Endodermal cell (in vitro differentiated cells): ENCODE results near the gene ENPP4. TPM values are rescaled to one million over a fixed set of nuclear protein-coding genes. Genes with fewer than 3 reads are reported as not detected.

Source experiments
- DNase-seq: peaks from one replicate; pipeline ENCODE4 v3.0.0-alpha.2; 2017
- H3K27ac ChIP-seq: 2 replicates; pipeline ENCODE4 v1.5.1; 2013; ENCODE audit warnings: mild to moderate bottlenecking, low read depth, low read length, moderate library complexity
- H3K27me3 ChIP-seq: 2 replicates; pipeline ENCODE4 v1.6.1; 2013; ENCODE audit warnings: mild to moderate bottlenecking, low read length, moderate library complexity; ENCODE audit not compliant: insufficient read depth, control insufficient read depth, poor library complexity, severe bottlenecking
- H3K36me3 ChIP-seq: 2 replicates; pipeline ENCODE4 v1.7.0; 2013; ENCODE audit warnings: mild to moderate bottlenecking, low read length, moderate library complexity; ENCODE audit not compliant: control insufficient read depth, insufficient read depth
- H3K4me1 ChIP-seq: one replicate; pipeline ENCODE4 v1.7.0; 2013; ENCODE audit warnings: low read length; ENCODE audit not compliant: control insufficient read depth, insufficient read depth
- H3K4me3 ChIP-seq: 2 replicates; pipeline ENCODE4 v1.5.1; 2013; ENCODE audit warnings: mild to moderate bottlenecking, low read length, moderate library complexity
- H3K9ac ChIP-seq: 2 replicates; pipeline ENCODE4 v1.6.1; 2013; ENCODE audit warnings: mild to moderate bottlenecking, low read length, moderate library complexity; ENCODE audit not compliant: poor library complexity, severe bottlenecking; ENCODE audit errors: extremely low read depth
- H3K9me3 ChIP-seq: 2 replicates; pipeline ENCODE4 v1.6.1; 2013; ENCODE audit warnings: mild to moderate bottlenecking, low read length, moderate library complexity; ENCODE audit not compliant: control insufficient read depth
- H3K27ac Mint-ChIP-seq: 2 replicates; pipeline ENCODE4 v1.8.0; 2020; ENCODE audit warnings: mixed read lengths
- H3K27me3 Mint-ChIP-seq: 2 replicates; pipeline ENCODE4 v1.8.0; 2021; ENCODE audit warnings: mild to moderate bottlenecking, mixed read lengths; ENCODE audit not compliant: insufficient read depth
- H3K36me3 Mint-ChIP-seq: 2 replicates; pipeline ENCODE4 v1.8.0; 2020; ENCODE audit warnings: low read depth, mixed read lengths
- H3K4me1 Mint-ChIP-seq: 2 replicates; pipeline ENCODE4 v1.8.0; 2020; ENCODE audit warnings: mixed read lengths
- H3K4me3 Mint-ChIP-seq: 2 replicates; pipeline ENCODE4 v1.8.0; 2020; ENCODE audit warnings: mild to moderate bottlenecking, moderate library complexity, mixed read lengths
- H3K9me3 Mint-ChIP-seq: 2 replicates; pipeline ENCODE4 v1.8.0; 2020; ENCODE audit warnings: mild to moderate bottlenecking, mixed read lengths
- WGBS, 2 experiments: methylation state at CpG; one replicate each; pipeline versions ENCODE4 v1.1.5 to v1.1.7; 2013; ENCODE audit warnings: missing lambda C conversion rate in 2 of 2, mixed read lengths in 1 of 2; ENCODE audit not compliant: insufficient coverage in 1 of 2, insufficient read length in 1 of 2; 5-methylcytosine and 5-hydroxymethylcytosine counted together
- total RNA-seq, 2 donors: library from RNA; stranded (reverse); fragmentation: NEBNext Ultra II Directional in 1 of 2; extraction: Animal tissue kit (Norgen Biotek cat#: 25700) in 1 of 2; gene quantifications; 2 replicates in 1 of 2; 3 replicates in 1 of 2; pipeline ENCODE4 v1.2.1, GENCODE V29; 2021
- TF ChIP-seq, protein P1 (sequence below): fragments of 200-600 bp; sonication (generic); conservative IDR thresholded peaks from 2 replicates; pipeline ENCODE4 v1.5.0; 2021; ENCODE audit warnings: antibody characterized with exemption, mild to moderate bottlenecking

Gene ENPP4
- total RNA-seq, 2 donors from 2014 or later = 3.5 to 7.2 TPM

DNA sequence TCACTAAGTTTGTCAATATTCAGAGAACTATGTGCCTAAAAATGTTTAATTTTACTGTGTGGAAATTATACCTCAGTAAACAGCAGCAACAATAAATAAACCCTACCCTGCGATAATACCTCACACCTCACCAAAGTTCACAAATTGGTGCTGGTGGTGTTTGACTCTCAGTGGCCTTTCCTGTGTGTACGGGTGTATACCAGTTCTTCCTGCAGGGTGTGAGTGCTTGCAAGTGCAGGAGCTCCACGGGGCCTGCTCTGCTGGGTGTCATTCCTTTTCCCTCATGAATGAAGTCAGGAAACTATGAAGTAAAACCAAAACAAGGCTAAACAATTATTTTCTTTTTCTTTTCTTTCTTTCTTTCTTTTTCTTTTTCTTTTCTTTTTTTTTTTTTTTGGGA is 45.1 kb downstream of the ENPP4 start:
- no peaks in the 10 kb centered on the region for H3K36me3 ChIP-seq
- H3K9ac ChIP-seq = no peak overlapping the region
- Mint-ChIP-seq H3K27ac (no peak overlapping the region), H3K36me3 (no peaks in the 10 kb centered on the region), H3K9me3 (no peaks in the 10 kb centered on the region), H3K27me3 (peaks cover 6% of the 10 kb centered on the region), H3K4me1 (peaks cover 7% of the 10 kb centered on the region), H3K4me3 (no peak overlapping the region)
- no peak overlapping the region for H3K4me3 ChIP-seq
- TF ChIP-seq, protein P1, sequence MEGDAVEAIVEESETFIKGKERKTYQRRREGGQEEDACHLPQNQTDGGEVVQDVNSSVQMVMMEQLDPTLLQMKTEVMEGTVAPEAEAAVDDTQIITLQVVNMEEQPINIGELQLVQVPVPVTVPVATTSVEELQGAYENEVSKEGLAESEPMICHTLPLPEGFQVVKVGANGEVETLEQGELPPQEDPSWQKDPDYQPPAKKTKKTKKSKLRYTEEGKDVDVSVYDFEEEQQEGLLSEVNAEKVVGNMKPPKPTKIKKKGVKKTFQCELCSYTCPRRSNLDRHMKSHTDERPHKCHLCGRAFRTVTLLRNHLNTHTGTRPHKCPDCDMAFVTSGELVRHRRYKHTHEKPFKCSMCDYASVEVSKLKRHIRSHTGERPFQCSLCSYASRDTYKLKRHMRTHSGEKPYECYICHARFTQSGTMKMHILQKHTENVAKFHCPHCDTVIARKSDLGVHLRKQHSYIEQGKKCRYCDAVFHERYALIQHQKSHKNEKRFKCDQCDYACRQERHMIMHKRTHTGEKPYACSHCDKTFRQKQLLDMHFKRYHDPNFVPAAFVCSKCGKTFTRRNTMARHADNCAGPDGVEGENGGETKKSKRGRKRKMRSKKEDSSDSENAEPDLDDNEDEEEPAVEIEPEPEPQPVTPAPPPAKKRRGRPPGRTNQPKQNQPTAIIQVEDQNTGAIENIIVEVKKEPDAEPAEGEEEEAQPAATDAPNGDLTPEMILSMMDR = no peak
- WGBS, 2 experiments = 40 to 80% methylated on average over 2 to 3 of the region's 3 CpGs
- no peaks in the 10 kb centered on the region for H3K4me1 ChIP-seq
- no peaks in the 10 kb centered on the region for H3K9me3 ChIP-seq
- no peak overlapping the region for H3K27ac ChIP-seq
- peaks cover 9% of the 10 kb centered on the region for H3K27me3 ChIP-seq
- DNase-seq = no peak

- no peaks in the 10 kb centered on the region for H3K9me3 ChIP-seq
- 95% methylated on average over 4 of the region's 4 CpGs; no CpG with 5 or more reads in 1 of the 2 experiments for WGBS, 2 experiments
- H3K36me3 Mint-ChIP-seq = no peaks in the 10 kb centered on the region
- H3K27ac ChIP-seq = no peak overlapping the region
- H3K9ac ChIP-seq = no peak overlapping the region
- TF ChIP-seq, protein P1 = no peak
- H3K4me1 ChIP-seq = no peaks in the 10 kb centered on the region
- H3K4me1 Mint-ChIP-seq = peaks cover 4% of the 10 kb centered on the region
- H3K36me3 ChIP-seq = no peaks in the 10 kb centered on the region
- no peak overlapping the region for H3K27ac Mint-ChIP-seq
- H3K27me3 Mint-ChIP-seq = peaks cover 6% of the 10 kb centered on the region
- no peak overlapping the region for H3K4me3 ChIP-seq
- H3K9me3 Mint-ChIP-seq = no peaks in the 10 kb centered on the region
- no peak for DNase-seq
- H3K27me3 ChIP-seq = peaks cover 9% of the 10 kb centered on the region
- no peak overlapping the region for H3K4me3 Mint-ChIP-seq
Observed at GRCh38 chr6:46175446-46175845, 45.7 kb downstream of the ENPP4 start.

DNA sequence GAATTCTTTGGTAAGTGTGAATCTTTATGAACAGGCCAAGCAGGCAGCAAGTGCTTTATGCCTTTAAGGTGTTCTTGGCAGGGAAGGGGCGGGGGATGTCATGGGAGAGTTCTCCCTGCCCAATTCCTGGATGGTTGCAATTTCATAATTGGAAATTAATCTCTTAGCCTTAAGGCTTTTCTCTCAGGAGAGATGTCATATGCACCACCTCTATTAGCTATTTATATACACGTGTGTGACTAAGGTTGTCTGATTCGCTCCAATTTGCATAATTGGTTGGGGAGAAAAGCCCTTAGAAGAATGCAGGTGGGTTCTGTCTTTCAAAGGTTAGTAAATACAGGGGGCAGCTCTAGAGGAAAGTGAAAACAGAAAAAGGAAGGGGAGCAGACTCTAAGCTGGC is 46.2 kb downstream of the ENPP4 start:
- Histone ChIP-seq H3K9me3 (no peaks in the 10 kb centered on the region), H3K27me3 (peaks cover 9% of the 10 kb centered on the region), H3K4me3 (no peak overlapping the region), H3K9ac (no peak overlapping the region), H3K4me1 (no peaks in the 10 kb centered on the region), H3K27ac (no peak overlapping the region), H3K36me3 (no peaks in the 10 kb centered on the region)
- peaks cover 4% of the 10 kb centered on the region for H3K4me1 Mint-ChIP-seq
- TF ChIP-seq, protein P1 = no peak
- WGBS, 2 experiments = 70 to 79% methylated on average over 2 to 3 of the region's 3 CpGs
- no peaks in the 10 kb centered on the region for H3K36me3 Mint-ChIP-seq
- H3K4me3 Mint-ChIP-seq = no peak overlapping the region
- H3K27me3 Mint-ChIP-seq = peaks cover 6% of the 10 kb centered on the region
- no peaks in the 10 kb centered on the region for H3K9me3 Mint-ChIP-seq
- no peak for DNase-seq
- no peak overlapping the region for H3K27ac Mint-ChIP-seq
